HL-60/S4 (cell line): ENCODE results near the gene BTBD9.
"Not testable (repeated sequence)": the region's sequence is repeated elsewhere in the genome, so short reads cannot be mapped to it uniquely, and the experiment has no call there.

Source experiments
- in situ Hi-C: fragments of 300-500 bp; cut with MboI; formaldehyde crosslinking; loops from 2 replicates; pipeline ENCODE4 v1.14.3; 2022; ENCODE audit warnings: low sequenced_read_pairs

The BTBD9 gene

DNA sequence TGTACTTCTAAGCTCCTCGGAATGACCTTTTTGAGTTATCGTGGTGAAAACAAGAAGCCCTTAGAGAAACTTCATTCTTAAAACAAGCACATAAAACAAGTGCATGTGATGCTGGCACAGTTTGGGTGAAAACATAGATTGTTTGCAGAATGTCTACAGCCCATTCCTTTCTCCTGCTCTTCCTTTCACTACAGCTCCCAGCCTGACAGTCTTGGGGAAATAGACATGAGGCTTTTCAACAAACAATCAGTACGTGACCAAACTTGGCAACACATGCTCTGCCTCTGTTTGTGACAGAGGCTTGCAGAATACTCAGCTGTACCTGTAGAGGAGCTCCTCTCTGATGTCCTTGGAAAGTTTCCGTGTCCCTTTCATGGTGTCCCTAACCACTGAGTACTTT is 498.6 kb downstream of the BTBD9 start:
- in situ Hi-C loops: no loop called here

DNA sequence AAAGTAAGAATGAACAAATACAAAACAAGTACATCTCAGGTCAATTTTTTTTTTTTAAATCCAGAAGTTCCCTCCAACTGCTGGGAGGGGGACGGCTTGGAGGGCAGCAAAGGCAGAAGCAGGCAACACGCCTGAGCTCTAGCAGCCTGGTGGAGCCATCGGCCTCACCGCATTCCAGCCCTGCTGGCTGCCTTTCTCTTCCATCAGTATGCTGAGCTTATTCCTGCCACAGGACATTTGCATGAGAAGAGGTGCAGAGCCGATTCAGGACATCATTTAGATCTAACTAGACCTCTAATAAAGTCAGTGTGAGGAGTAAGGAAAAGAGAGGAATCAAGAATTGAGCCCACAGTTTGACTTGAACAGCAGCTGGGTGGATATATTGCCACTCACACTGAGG is 501.4 kb downstream of the BTBD9 start:
- in situ Hi-C loops: no loop called here

DNA sequence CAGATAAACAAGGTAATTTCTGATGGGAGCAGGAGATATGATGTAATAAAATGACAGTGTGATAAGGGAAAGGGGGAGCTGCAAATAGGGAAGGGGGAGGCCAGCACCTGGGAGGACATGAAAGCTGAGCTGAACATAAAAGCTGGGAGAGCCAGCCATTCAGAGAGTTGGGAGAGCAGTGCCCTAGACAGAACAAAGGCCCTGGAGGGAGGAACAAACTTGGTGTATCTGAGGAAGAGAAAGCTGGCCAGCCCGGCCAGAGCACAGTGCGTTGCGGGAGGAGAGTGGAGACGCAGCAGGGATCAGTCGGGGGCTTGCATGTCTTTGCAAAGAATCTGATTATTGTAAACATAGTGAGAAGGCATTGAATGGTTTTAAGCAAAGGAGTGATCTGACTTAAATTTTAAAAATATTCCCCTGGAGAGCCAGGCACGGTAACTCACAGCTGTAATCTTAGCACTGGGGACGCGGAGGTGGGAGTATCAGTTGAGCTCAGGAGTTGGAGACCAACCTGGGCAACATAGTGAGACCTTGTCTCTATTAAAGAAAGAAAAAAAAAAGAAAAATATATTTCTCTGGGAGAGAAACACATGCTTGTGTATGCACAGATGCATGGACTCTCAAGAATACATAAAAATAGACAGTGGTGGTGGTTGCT is 502.0 kb downstream of the BTBD9 start:
- in situ Hi-C loops: no loop called here

DNA sequence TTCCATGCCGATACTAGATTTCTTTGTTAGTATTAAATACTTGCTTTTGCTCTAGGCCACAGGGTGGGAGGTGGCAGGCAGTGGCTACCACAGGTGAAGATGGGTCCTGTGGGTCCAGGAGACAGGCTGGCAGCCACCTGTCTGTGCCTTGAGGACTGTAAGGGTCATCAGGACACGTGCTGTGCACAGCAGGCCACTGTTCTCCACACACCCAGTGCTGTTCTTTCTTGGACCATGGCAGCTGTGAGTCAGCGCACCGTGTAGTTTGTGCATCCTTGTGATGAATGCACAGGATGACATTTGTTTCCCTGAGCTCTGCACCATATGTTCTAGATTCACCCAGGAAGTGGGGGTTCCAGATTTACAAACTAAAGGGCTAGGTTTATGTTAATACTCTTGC is 503.2 kb downstream of the BTBD9 start:
- in situ Hi-C loops: no loop called here

DNA sequence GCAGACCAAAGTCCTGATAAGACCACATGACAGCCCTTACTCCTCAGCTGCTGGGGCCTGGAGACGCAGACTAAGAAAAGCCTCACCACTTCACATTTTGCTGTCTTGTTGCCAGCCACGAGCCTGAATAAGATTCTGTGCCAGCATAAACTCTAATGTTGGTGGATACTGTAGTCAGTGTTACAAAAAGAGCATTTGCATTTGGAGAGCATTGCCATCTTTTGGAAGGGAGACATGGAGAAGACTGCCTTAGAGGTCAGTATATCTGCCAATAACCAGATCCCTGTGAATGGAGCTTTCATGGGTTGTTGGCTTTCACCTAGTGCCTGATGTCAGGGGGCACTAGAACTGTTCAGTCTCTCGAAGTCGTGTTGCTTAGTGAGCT is 505.0 kb downstream of the BTBD9 start:
- in situ Hi-C loops: no loop called here

DNA sequence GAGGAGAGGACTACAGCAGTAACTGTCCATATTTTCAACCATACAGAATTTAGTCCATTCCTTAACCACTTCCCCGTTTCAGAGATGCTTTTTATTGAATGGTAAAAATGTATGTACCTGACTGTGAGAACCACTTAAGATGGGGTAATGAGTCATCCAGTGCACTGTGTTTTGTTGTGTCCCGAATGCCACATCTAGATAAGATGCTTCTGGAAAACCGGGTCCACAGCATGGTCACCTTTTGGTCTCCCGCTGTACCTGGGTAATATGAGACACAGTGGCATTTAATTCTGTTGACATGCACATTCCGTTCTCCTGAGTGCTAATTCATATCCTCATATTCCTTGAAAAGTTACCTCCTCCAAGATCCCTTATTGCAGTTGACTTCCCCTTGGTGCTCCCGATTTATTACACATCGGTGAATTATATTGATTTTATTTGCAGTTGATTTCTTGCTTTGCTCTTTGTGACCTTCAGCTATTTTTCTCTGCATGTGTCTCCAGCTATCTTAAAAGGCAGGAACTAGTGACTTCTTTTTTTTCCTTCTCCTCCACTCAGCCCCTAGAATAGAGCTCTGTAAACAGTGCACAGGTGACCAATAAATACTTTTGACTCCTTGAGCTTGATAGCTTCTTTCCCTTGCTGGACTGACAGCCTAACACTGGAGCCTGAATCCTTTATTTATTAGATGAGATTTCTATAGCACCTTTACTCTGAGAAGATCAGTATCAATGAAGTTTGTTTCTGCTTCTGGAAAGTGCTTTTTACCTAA is 505.6 kb downstream of the BTBD9 start:
- in situ Hi-C loops: no loop called here

DNA sequence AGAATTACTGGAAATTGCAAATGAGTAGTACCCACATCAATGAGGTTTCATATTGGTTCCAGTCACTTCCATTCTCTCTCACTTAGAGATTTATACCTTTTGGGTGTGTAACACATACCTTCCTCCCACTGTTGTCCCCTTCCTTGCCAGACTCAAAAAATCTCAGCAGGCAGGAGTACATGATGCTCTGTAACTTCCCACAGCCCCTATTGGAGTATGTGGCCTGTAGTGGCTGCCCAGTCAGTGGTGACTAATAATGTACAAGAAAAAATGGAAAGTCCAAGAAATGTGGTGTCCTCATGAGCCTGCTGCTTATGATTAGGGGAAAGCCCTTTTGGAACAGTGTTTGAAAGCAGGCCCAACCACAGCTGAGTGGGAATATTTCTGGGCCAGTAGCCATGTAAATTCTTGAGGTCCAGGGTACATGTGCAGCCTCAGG is 508.2 kb downstream of the BTBD9 start:
- in situ Hi-C loops: no loop called here

DNA sequence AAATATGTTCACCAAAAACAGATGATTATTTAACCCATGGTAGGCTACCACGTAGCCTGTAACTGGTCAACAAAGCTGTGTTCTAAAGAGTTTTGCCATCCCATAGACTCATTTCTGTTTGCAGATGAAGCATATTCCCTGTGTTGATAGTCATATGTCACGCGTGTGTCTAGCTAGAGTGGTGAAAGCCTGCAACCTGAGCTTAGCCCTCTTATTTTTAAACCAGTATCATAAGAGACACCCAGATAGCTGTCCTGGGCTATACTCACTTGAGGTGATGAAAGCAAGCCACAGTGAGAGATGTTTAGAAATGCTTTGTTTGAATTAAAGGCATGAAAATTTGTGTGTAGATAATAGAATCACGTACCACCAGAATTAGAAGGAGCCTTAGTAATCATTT is 512.4 kb downstream of the BTBD9 start:
- in situ Hi-C loops: no loop called here

DNA sequence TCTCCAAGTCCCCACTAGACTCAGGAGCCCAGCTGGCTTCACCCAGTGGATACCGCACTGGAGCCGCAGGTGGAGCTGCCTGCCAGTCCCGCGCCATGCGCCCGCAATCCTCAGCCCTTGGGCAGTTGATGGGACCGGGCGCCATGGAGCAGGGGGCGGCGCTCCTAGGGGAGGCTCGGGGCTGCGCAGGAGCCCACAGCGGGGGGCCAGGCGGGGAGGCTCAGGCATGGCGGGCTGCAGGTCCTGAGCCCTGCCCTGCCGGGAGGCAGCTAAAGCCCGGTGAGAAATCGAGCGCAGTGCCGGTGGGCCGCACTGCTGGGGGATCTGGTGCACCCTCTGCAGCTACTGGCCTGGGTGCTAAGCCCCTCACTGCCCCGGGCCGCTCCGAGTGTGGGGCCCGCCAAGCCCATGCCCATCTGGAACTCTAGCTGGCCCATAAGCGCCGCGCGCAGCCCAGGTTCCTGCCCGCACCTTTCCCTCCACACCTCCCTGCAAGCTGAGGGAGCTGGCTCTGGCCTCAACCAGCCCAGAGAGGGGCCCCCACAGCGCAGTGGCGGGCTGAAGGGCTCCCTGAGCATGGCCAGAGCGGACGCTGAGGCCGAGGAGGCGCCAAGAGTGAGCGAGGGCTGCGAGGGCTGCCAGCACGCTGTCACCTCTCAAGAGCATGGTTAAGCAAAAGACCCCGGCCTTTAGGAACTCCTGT is 515.4 kb downstream of the BTBD9 start:
- in situ Hi-C loops: not testable (repeated sequence)

DNA sequence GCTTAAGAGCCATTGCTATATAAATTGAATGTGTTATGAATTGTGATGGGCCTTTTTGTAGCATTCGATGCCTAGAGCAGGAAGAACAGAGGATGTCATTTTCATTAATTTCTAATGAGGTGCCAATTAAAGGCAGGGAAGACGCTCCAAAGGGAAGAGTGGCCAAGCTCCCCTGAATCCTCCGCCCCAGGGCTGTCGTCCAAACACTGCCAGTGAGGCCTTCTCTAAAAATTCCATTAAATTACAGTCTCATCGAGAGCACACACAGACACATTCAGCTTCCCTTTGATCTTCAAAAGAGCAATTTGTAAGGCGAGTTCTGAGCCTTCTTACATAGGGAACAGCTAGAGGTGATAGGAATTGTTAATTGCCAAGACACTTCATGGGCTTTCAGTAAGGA is 520.2 kb downstream of the BTBD9 start:
- in situ Hi-C loops: no loop called here

DNA sequence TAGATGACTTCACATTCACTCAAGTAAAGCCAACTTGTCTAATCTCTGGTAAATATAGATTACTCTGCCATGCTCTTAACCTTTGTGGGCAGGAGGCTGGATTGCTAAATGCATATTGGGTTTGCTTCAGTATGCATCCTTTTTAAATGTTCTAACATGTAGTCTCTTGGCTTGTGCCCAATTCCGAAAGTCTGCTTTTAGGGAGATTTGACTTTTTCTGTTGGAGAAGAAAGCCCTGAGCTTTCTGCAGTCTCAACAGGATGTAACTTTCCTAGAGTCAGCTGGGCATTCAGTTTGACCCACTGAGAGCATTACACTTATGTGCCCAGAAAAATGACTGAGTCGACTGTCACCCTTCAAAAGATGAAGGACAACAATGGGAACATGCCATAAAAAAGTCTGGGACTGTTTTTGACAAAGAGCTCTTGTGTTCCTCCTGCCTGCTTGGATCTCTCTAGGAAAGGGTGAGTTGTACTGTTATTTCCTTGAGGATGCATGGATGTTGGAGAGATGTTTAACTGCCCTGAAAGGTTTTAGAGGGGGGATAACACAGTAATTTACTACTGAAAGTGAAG is 520.9 kb downstream of the BTBD9 start:
- in situ Hi-C loops: no loop called here
